PC-3 (cell line): Measurements from ENCODE around the gene IFT43.

Source experiments
- EZH2 ChIP-seq: fragments of 300-600 bp; sonication (generic); IDR thresholded peaks from one replicate; pipeline ENCODE4 v1.6.1; 2017; ENCODE audit warnings: antibody characterized with exemption, mild to moderate bottlenecking, low read length; ENCODE audit not compliant: unreplicated experiment
- TF ChIP-seq, protein P1 (sequence below): fragments of 300-600 bp; sonication (generic); conservative IDR thresholded peaks from 2 replicates; pipeline ENCODE4 v1.5.1; 2017; ENCODE audit warnings: antibody characterized with exemption, low read depth, mild to moderate bottlenecking, low read length

DNA sequence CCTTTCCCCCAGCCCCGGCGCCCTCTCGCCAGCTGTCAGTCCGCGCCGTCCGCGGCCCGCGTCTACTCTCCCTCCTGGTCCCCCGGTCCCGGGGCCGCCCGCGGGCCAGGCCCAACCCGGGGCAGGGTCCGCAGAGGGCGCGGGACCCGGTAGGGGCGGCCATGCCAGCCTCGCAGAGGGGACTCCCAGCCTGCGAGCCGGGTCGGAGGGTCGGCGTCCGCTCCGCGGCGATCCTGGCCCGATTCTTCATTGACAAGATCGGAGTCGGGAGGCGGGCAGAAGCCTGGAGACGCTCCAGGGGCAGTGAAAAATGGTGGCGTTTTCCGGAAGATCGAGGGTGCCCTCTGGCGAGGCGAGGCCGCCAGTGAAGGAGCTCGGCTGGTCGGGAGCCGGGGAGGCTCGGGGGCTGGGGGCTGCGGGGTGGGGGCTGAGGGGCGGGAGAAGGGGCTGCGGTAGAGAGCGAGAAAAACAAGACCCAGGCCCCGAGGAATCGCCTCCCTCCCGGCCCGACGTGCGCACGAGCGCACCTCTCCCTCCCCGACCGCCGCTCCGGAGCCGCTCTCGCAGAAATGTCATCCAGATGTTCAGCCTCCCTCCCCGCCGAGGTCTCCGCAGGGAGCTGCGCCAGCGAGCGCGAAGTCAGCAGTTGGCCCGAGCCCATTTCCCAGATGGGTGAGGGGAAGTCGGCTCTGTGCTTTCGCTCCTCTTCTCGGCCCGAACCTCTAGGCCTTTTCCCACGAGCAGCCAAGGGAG is 3.1 kb upstream of the IFT43 start:
- TF ChIP-seq, protein P1, sequence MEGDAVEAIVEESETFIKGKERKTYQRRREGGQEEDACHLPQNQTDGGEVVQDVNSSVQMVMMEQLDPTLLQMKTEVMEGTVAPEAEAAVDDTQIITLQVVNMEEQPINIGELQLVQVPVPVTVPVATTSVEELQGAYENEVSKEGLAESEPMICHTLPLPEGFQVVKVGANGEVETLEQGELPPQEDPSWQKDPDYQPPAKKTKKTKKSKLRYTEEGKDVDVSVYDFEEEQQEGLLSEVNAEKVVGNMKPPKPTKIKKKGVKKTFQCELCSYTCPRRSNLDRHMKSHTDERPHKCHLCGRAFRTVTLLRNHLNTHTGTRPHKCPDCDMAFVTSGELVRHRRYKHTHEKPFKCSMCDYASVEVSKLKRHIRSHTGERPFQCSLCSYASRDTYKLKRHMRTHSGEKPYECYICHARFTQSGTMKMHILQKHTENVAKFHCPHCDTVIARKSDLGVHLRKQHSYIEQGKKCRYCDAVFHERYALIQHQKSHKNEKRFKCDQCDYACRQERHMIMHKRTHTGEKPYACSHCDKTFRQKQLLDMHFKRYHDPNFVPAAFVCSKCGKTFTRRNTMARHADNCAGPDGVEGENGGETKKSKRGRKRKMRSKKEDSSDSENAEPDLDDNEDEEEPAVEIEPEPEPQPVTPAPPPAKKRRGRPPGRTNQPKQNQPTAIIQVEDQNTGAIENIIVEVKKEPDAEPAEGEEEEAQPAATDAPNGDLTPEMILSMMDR: peak; percentile 51
- no peak for TF ChIP-seq EZH2
